ENCODE measurements around the gene TRIM54.

TRIM54 gene

GRCh38 chr2:27255187-27255586, 27.0 kb upstream of the TRIM54 start:
- ChIA-PET CTCF (interaction anchor here (0.6 to 1.6 kb wide), 3 partner anchors 15 to 48 kb away, joined by 4 to 11 read pairs (median 4); no protein-coding TSS in a partner anchor), POLR2A (no interaction called here)
- Histone ChIP-seq H3K4me1 (ENCODE audit: control insufficient read depth, insufficient read depth, low read length) (no peaks in the 10 kb centered on the region), H3K36me3 (ENCODE audit: control insufficient read depth in 2 of 2, insufficient read depth in 1 of 2, low read length in 2 of 2) (peaks cover 0 to 29% of the 10 kb centered on the region in 2 experiments; a peak in 1 of 3 replicates), H3K4me3 (ENCODE audit: low read depth, low read length) (no peak overlapping the region), H3K9me3 (ENCODE audit: control insufficient read depth, insufficient read depth, low read depth, low read length) (no peaks in the 10 kb centered on the region), H3K27ac (ENCODE audit: extremely low read depth, low read depth, low read length) (no peak overlapping the region)
- TF ChIP-seq MZF1 (tag by site-specific recombination; IDR thresholded peaks at IDR 0.05; ENCODE audit: borderline replicate concordance) (no peak), ZNF169 (tag by site-specific recombination; IDR thresholded peaks at IDR 0.05) (no peak), ZNF692 (tag by site-specific recombination; IDR thresholded peaks at IDR 0.05) (no peak), KLF17 (tag by site-specific recombination; IDR thresholded peaks at IDR 0.05) (no peak)

GRCh38 chr2:27255660-27256059, 26.6 kb upstream of the TRIM54 start:
- Histone ChIP-seq H3K36me3 (ENCODE audit: control insufficient read depth in 2 of 2, insufficient read depth in 1 of 2, low read length in 2 of 2) (peaks cover 0 to 29% of the 10 kb centered on the region in 2 experiments; a peak in 1 of 3 replicates), H3K27ac (ENCODE audit: extremely low read depth, low read depth, low read length) (no peak overlapping the region), H3K4me3 (ENCODE audit: low read depth, low read length) (no peak overlapping the region), H3K9me3 (ENCODE audit: control insufficient read depth, insufficient read depth, low read depth, low read length) (no peaks in the 10 kb centered on the region), H3K4me1 (ENCODE audit: control insufficient read depth, insufficient read depth, low read length) (no peaks in the 10 kb centered on the region)
- POLR2A ChIA-PET, result no interaction called here
- CTCF ChIA-PET, result interaction anchor here (0.8 to 2.3 kb wide), 3 partner anchors 24 to 48 kb away, joined by 4 to 11 read pairs (median 8); no protein-coding TSS in a partner anchor
- TF ChIP-seq ZNF629 (tag by site-specific recombination; IDR thresholded peaks at IDR 0.05) (no peak), ZNF423 (tag by site-specific recombination; IDR thresholded peaks at IDR 0.05) (no peak), ZNF560 (tag by site-specific recombination; IDR thresholded peaks at IDR 0.05; ENCODE audit: borderline replicate concordance) (no peak), ZNF18 (tag by site-specific recombination; IDR thresholded peaks at IDR 0.05) (no peak), ZNF76 (tag by site-specific recombination; IDR thresholded peaks at IDR 0.05; ENCODE audit: borderline replicate concordance, low read depth) (no peak), ZNF26 (tag by site-specific recombination; IDR thresholded peaks at IDR 0.05) (no peak), ZNF561 (tag by site-specific recombination; IDR thresholded peaks at IDR 0.05; ENCODE audit: borderline replicate concordance) (no peak), ZNF138 (tag by site-specific recombination; IDR thresholded peaks at IDR 0.05; ENCODE audit: borderline replicate concordance) (no peak), ZBTB20 (tag by site-specific recombination; IDR thresholded peaks at IDR 0.05) (no peak), ZBTB1 (tag by site-specific recombination; IDR thresholded peaks at IDR 0.05) (no peak), ZNF518A (tag by site-specific recombination; conservative IDR thresholded peaks at IDR 0.05; ENCODE audit: low read depth) (no peak), ZNF449 (tag by site-specific recombination; IDR thresholded peaks at IDR 0.05) (no peak), ZNF529 (tag by site-specific recombination; IDR thresholded peaks at IDR 0.05; ENCODE audit: insufficient replicate concordance) (no peak), GLIS1 (tag by site-specific recombination; IDR thresholded peaks at IDR 0.05) (no peak), KLF9 (tag by site-specific recombination; IDR thresholded peaks at IDR 0.05; ENCODE audit: low read depth) (no peak), ZNF37A (tag by site-specific recombination; IDR thresholded peaks at IDR 0.05) (no peak), ZNF112 (tag by site-specific recombination; IDR thresholded peaks at IDR 0.05) (no peak), ZNF747 (tag by site-specific recombination; IDR thresholded peaks at IDR 0.05) (no peak), ZNF626 (tag by site-specific recombination; IDR thresholded peaks at IDR 0.05) (no peak)
